H4 (cell line): ENCODE data around the gene COL16A1. TPM values are rescaled to one million over a fixed set of nuclear protein-coding genes. Genes with fewer than 3 reads are reported as not detected.

Experiments used
- DNase-seq: peaks from one replicate; pipeline ENCODE4 v3.0.0-alpha.2; 2015; ENCODE audit warnings: low spot score
- total RNA-seq: library from RNA; depleted of rRNA; stranded (reverse); fragments of >200 nt; shearing (Covaris generic); gene quantifications from 2 replicates; pipeline ENCODE4 v1.2.3, GENCODE V29; 2014

Gene COL16A1
- total RNA-seq, 1 experiment from 2014 or later, result 9.2 TPM

DNA sequence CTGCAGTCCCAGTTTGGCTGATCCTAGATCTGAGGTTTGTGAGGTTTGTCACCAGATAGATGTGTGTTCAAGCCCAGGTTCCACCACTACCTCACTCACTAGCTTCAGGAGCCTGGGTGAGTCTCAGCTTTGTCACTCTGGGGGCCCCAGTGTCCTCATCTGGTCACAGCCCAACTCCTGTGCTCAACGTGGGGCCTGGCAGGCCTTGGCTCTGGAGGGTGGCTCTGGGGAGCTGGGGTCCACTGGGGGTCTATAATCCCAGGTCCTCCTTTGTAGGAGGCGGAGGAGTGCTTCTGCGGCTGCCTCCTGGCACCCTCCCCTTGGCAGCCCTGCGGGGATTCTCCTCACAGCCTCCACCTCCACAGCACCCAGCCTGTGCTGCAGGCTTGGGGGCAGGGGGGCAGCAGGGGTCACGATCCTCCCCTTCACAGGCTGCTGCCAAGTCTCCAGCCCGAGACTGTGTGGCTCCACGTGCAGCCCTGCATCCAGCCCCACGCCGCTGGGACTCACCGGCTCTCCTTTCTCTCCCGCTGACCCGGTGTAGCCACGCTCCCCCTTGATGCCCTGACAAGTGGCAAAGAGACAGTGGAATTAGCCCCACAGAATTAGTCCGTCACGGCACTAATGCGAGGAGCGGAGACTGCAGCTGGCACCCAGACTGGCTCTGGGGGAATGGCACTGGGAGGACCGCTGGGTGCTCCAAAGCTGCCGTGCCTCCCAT lies 36.6 kb downstream of the COL16A1 start:
- no peak for DNase-seq

DNA sequence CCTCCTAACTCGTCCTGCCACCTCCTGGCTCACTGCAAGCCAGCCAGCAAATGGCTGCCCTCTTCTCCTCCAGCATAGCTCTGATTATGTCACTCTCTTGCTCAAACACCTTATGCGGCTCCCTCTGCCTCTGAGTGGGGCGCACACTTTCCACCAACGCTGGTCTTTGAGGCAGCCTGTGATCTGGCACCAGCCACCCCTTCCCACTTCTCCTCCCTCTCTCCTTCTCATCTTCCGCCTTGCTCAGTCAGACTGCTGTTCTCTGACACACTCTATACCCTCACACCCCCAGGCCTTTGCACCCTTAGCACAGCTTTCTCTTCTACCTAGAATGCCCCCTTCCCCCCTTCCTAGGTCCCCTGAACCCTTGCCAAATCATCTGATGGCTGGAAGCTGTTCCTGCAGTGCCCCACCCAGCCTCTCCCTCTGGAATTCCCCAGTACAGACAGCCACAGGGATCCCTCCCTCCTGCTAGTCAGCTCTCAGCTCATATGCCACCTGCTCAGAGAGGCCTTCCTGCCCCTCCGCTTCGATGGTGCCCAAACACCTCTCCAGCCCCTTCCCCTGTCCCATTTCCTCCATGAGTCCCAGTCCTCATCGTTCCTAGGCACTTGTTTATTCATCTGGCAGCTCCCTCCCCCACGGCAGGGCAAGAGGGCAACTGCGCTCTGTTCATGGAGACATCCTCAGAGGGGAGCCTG lies 37.4 kb downstream of the COL16A1 start:
- DNase-seq, result no peak

DNA sequence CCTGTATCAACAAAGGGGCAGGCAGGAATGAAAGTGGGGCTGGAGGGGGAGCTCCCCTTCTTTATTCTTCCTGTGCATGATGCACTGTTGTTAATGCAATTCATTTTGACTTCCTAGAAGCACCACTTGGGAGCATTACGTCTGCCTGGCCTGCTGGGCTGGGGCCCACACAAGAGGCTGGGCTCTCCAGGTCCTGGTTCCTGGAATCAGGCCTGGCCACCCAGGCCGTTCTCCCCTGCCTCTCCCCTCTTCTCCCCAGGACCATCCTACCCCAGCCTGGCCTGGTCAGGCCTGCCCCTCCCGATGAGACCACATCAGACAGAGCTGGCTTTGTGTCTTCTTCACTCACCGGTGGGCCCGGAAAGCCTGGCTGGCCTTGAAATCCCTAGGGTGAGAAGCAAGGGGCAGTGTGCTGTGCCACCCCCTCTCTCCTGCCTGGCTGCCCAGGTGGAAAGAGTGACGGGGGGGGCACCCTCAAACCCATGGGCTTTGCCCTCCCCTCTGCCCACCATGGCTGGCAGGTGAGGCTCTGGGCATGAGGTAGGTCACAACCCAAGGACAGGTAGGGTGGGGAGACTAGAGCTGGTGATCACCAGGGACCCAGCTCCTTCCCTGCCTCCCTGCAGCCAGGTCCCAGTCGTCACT lies 38.5 kb downstream of the COL16A1 start:
- DNase-seq, result no peak

DNA sequence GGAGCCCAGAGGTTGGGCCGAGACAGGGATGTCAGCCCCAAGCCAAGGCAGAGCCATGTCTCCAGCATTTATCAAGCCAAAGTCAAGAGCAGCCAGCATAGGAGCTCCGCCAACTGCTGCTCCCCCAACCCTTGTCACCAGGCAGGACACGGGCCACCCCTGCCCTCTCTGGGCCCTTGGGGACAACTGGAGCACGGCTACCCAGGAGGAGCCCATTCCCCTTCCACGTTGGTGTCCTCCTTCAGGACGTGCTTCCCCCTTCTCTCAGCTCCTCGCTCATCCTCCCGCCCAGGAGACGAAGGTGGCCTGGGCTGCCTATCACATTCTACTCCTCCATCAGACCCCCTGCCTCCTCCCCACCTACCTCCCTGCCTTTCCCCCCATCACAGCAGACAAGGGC lies 39.3 kb downstream of the COL16A1 start:
- DNase-seq, result no peak

DNA sequence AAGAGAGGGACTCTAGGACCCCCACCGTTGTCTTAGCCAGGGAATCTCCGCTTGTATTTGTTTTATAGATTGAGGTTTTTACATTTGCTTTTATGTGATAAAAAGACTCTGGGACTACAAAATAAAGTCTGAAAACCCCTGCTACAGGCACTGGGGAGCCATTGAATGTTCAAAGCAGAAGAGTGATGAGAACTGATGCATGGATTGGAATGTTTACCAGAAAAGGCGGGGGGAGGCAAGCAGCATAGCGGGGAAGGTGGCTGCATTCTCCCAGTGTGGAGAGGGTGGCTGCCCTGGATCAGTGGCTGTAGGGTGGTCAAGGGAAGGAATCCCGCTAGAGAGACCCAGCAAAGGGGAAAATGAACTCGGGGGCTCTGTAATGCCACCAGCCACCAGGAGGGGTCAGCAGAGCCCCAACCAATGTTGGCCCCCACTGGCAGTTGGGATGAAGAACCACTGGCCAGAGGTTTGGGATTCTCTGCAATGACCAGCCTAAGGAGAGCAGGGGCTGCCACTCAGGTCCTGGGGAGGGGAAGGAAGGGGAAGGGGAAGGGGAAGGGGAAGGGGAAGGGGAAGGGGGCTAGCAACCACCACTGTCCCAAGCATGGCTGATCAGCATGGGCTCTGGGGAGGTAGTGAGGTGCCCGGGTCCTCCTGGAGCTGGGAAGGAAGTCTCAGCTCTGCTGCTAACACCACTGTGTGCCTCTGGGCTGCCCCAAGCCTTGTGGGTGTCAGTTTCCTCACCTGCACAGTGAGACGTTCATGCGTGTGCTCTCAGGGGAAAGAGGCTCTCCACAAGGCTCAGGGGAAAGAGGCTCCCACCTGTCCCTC lies 40.0 kb downstream of the COL16A1 start:
- no peak for DNase-seq

DNA sequence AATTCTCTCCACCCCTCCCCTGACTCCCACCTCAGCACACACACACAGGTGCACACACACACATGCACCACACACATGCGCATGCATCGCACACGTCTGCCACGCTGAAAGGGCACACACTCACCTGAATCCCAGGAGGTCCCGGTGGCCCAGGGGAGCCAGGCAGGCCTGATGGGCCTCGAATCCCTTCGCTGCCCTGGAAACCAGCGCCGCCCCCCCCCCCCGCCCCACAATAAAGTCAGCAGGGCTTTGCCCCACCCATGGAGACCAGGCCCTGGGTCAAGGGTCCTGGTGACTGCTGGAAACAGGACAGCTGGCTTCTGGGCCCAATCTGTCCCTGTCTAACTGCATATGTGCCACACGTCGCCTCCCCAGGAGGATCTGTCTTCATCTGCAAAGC lies 41.4 kb downstream of the COL16A1 start:
- DNase-seq, result no peak

DNA sequence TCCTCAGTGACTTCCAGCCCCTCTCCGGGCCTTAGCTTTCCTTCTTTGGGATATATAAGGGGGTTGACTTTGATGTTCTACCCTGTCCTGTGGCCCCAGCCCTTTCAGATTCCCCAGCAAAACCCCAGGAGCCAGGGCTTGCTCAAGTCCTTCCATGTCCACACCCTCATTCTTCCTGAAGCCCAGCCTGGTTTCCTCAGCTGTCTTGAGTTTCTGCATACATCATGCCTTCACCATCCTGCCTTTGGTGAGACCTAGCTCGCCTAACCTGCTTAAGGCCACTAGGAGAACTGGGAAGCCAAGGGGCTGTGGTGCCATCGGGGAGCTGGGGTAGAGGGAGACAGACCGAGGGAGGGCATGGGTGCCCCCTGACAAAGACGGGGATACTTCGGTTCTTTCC lies 42.0 kb downstream of the COL16A1 start:
- no peak for DNase-seq

DNA sequence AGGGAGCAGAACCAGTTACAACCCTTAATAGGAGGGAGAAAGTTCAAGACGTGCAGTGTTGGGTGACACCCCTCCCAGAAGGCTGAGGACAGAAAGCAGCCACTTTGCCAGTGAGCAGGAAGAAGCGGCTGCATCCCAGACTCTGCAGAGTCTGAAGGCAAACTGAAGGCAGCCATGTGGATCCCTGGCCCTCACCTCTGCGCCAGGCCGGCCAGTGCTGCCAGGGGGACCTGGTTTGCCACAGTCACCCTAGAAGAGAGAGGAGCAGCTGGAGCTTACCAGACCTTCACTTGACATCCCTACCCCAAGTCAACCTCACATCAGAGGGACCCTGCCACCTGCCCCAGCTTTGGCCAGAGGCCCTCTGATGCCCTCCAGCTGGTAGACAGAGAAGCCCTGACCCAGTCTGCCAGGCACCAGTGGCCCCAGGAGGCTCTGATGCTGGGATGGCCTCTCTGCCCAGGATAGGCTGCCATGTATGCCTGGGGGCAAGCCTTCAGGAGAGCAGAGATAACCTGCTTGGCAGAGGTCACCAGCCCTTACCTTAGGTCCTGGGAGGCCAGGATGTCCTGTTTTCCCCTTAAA lies 42.9 kb downstream of the COL16A1 start:
- DNase-seq, result no peak

DNA sequence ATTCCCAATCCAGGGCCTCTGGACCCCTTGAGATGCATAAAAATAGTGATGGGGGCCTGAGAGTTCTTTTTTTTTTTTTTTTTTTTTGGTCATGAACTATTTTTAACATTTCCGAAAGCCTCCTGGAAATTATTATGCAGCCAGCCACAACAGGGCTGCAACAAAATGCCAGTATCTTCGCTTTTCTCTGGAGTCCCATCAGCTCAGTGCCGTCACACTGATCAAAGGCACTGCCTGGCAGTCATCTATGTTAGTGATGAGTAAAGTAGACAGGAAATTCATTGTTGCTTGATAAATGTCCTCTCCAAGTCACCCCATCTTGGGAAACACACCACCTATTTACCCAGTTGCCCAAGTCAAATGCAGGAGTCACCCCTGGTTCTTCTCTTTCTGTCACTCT lies 43.9 kb downstream of the COL16A1 start:
- DNase-seq, result no peak

DNA sequence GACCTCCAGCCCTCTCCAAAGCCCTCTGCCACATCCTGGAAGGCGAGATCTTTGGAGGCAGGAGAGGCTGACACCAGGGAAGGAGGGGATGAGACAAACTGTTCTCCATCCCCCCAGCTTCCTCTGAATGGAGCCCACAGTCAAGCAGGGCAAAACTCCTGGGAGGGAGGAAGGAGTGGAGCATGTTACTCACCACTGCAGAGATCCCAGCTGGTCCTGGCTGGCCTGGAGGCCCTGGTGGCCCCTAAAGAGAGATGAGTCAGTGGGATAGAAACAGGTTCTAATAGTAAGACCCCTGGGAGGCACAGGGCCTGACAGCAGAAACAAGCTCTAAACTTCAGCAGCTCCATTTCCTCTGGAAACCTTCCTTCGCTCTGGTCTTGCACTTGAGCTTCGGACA lies 45.1 kb downstream of the COL16A1 start:
- no peak for DNase-seq

DNA sequence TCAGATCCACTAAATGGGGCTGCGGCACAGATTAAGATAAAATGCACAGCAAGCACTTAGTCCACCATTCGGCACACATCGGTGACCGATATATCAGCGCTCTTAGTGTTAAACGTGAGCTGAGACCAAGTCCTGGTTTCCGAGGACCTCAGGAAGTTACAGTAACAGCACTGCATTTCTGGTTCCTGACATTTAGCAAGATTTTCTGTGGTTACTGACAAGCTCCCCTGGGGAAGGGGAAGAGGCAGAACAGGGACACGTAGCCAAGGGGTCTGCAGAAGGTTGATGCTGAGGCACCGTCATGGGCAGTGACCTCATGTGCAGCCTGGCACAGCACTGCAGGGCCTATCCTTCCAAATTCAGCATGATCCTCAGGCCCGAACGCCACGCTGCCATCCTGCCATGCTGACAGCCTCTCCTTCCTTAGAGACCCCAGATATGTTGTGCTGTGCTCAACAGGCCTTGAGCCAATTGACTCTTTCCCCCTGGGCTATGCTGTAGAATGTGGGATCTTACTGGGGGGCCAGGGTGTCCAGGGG lies 45.8 kb downstream of the COL16A1 start:
- DNase-seq, result no peak

DNA sequence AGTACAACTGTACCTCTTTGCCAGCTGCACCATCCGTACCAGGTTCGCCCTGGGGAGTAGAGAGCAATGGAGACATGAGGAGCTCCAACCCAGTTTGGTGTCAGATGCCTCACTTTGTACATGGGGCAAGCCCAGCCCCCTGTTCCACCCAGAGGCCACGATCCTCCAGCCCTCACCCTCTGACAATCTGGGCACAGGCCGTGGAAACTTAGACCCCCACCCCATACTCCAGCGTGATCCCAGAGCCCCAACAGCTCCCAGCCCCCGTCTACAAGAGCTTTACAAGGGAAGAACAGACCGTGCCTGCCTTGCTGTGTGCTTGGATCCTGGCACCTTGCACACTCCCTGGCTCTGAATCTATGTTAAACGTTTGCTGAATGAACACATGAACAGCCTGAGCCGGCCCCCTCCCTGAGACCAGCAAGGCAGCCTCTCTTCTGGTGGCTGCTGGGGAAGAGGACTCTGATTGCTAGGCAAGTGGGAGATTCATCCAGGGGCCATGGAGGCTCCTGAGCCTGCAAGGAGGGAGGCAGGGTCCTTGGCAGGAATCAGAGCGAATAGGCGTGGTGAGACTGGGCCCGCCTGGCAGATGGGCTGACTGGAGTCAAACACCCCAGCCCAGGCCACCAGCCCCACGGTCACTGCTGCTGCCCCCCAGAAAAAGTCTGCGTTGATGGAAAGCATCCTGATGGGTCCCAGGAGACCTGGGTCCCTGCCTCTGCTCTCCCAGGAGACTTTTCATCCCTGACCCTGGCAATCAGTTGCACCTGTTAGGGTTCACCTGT lies 46.6 kb downstream of the COL16A1 start:
- DNase-seq, result no peak

DNA sequence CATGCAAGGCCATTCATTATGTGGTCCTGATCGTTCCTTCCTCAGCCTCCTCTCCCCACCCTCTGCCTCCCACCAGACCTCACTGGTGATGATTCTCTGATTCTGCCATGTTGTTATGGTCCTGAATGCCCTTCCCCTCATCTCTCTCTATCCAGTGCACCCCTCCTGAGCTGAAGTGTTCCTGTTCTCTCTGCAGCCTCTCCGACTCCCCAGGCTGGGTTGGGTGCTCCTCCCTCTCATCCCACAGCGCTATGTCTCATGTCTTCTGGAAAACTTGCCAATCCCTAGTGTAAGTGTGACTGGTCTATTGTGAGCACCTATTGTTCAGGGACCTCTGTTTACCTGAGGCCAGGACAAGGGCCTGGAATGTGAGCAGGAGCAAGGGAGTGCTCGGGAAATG lies 48.1 kb downstream of the COL16A1 start:
- DNase-seq, result no peak

DNA sequence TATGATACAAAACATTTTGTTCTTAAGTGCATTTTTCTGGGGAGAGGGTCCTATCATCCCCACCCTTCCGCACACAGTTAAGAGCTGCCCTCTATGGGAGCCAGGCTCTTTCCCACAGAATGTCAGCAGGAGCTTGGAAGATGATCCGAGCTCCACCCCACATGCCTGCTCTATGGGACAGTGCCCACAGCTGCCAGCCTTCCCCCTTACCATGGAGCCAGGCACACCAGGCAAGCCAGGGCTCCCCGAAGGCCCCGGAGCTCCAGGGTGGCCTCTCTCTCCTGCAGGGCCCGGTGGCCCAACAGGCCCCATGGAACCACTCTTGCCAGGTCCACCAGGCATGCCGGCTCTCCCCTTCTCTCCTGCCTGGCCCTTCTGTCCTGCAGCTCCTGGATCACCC lies 48.7 kb downstream of the COL16A1 start:
- DNase-seq, result no peak

DNA sequence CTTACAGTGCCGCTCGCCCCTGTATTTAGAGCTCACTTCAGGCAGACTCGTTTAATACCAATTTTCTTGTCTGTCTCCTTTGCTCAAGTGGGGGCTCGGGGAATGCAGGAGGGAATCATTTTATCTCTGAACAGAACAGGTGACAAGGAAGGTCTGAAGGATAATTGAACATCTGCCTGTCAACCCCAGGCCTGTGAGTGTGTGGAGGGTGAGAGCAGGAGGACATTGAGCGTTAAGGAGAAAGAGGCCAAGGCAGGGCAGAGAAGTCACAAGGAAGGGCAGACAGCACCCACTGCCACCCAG lies 49.4 kb downstream of the COL16A1 start:
- DNase-seq, result no peak

DNA sequence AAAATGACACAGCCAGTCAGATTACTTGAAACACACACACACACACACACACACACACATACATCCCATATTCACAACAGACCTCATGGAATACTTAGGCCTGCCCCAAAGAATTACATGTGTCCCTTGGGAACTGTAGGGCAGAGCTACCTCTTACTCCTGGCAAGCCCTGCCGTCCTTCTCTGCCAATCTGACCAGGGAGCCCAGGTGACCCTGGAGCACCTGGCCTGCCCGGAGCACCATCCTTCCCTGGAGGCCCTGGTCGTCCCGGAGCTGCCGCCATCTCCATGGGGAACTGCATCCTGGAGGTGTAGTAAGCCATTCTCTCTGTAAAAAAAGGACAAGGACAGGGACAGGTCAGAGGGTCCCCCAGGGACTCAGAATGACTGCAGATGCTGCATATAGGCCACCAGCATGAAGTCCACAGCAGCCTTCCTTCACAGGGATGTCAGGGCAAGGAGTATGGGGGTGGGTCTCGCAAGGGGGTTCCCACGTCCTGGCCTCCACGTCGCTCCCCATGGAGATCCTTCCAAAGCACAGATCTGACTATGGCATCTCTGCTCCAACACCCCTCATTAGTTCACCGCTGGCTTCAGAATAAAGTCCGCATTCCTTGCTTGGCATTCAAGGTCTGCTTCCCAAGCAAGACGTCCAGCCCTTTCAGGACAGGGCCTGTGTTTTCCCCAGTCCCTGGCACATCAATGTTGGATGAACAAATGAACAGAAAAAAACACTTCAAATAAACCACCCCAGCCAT lies 49.9 kb downstream of the COL16A1 start:
- DNase-seq, result no peak

DNA sequence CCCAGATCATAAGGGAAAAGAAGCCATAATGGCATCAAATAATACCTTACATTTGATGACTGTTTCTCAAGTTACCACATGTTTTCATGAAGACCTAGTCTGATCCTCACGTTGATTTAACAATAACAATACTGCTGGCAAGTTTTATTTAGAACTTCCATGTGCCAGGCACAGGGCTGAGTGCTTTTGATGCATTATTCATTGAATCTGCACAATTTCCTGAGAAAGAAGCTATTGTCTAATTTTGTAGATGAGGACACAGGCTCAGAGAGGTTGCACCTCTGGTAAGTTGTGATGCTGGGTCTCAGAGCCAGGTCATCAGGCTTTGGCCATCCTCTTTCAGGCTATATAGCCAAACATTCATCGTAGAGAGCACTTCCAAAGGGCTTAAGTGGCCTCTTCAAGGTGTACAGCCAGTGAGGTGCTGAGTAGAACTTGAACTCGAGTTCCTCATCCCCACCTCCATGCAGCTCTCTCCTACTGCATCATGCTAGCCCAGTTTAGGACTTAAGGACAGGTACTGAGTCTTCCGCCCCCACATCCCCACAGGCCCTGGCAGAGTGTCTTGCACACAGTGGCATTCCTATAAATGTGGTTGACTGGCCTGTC lies 50.8 kb downstream of the COL16A1 start:
- no peak for DNase-seq

DNA sequence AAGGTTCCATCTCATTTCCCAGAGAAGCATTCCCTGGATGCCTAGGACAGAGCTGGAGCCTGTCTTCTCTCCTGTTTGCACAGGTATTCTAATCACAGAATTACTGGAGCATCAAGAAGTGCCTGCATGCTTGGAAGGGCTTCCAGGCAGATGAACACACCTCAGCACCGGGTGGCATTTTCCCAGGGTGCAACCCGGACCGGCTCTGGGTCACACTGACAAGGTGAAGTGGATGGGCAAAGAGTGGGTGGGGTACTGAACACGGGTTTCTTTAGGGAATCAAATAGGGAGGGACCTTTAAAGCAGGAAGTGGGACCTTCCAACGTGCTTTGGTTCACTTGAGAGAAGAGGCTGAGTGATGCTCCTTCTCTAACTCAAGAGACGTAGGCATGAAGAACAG lies 52.1 kb downstream of the COL16A1 start:
- DNase-seq, result no peak

DNA sequence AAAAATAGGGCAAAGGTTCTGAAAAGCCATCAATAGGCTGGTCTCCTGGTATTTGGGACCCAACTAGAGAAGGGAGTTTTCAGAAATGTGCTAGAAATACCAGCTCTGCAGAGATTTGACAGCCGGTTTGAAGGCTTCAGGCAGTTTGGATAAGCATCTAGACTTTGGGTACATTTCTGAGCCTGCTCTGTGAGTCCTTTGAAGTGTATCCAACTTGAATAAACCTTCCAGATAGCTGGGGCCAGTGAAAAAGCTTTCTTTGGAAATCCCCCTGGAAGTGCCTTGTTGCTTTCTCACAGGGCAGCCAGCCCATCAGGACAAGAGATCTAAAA lies 52.8 kb downstream of the COL16A1 start:
- no peak for DNase-seq
